Activated CD4-positive, alpha-beta T cell treated with anti-CD3 and anti-CD28 coated beads, Interleukin-2, Interleukin-6, amounts not matched to agents 100 ng/mL and 50 ng/mL, durations not matched to agents 16 hours and 8 hours (primary cell): ENCODE results near the gene RPP30.

Experiments
- DNase-seq: peaks from one replicate; pipeline ENCODE4 v3.0.0-alpha.2; 2020

RPP30 gene

GRCh38 chr10:90872648-90873020, 860 bp downstream of the RPP30 start:
- peak; percentile 81 for DNase-seq

DNA sequence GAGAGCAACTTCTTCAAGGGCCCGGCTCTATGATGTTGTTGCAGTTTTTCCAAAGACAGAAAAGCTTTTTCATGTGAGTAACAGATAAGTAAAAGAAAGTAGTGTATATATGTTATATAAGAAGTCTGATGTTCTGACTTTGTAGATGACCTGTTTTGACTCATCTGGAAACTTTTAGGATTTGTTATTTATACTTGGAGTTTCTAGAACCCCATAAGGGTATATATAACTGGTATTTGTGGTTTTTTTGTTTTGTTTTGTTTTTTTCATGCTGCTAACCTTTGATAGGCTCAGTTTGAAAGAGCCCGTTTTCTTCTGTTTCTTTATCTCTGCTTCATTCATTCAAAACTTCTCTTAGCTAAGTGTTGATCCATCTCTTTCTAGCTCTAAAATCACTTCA, 7.3 kb downstream of the RPP30 start:
- DNase-seq, result no peak

DNA sequence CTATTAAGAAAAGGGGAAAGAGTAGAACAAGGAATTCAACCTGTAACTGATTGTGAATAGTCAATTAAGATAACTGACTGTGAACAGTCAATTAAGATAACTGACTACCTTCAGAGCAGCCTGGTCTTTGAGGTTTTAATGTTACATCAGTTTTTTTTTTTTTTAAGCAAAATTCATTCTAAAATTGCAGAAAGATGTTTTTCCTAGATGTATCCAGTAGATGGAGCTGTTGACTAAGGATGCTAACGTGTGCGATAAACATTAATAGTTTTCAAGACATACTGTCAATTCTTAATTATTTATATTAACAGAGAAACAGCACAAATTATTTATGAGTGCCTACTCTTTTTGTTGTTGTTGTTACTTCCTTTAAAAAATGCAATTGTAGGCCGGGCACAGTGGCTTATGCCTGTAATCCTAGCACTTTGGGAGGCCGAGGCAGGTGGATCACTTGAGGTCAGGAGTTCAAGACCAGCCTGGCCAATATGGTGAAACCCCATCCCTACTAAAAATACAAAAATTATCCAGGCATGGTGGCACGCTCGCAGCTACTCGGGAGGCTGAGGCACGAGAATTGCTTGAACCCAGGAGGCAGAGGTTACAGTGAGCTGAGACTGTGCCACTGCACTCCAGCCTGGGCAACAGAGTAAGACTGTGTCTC, 8.4 kb downstream of the RPP30 start:
- peak; percentile 29 for DNase-seq

DNA sequence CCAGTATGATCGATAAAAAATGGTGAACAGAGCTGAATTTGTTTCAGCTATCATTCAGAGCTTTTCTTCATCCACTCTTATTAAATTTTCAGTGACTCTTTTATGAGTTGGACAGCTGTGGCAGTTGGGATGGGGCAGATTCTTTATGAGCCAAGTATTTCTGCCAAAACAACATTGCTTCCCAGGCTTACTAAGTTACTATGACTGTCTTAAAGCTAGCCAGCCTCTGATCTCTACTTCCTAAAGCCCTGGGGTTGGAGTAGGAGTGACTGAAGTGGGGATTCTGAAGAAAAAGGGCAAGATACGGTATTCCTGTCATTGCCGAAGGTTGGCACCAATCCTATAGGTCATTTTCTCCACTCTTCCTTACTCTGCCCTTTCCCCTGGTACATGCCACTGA, 12.7 kb downstream of the RPP30 start:
- no peak for DNase-seq

DNA sequence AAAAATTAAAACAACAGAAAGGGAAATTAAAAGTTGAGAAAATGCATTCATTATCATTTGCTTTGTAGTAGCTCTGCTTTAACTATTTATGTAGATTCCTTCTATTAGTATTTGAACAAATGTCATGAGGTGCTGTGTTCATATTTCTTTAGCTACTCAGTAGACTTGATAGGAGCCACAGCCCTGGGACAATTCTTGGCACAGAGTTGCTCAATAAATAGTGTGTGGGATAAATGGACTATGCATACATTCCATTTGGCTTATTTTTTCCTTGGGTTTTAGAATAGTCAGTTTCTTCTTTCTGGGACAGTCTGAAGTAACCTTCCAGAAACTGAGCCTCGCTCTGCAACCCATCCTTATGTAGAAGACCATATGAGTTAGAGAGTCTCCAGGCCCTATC, 13.4 kb downstream of the RPP30 start:
- no peak for DNase-seq

DNA sequence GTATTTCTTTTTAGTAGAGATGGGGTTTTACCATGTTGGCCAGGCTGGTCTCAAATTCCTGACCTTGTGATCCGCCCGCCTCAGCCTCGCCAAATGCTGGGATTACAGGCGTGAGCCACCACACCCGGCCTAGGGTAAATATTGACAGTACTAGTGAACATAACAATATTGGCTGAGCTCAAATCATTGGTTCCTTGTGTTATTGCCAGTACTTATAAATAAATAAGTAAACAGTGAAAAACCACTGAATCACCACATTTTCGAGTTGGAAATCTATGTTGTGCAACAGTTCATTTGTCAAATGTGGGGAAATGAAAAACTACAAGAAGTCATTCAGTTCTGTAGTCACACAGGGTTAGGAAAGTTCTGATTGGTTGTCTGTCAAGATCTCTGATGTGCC, 15.8 kb downstream of the RPP30 start:
- DNase-seq, result no peak

- DNase-seq, result no peak
These were observed 16.6 kb downstream of the RPP30 start for GRCh38 chr10:90888387-90888786.

DNA sequence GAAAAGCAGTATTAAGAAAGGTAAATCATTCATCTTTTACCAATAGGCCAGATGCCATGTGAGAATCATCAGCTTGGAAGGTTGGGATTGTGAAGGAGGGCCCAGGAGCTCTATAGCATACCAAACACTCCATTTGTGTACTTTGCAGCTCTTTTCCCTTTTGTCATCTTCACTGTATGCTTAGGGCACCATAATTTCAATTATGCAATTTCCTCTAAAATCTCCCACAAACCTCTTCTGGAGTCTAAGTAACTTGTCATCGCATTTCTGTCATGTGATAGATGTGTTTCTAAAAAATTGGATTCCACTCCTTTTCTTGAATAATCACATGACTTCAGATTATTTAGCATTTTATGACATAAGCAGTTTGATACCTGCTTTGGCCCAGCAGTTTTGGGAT, 17.9 kb downstream of the RPP30 start:
- DNase-seq, result no peak

DNA sequence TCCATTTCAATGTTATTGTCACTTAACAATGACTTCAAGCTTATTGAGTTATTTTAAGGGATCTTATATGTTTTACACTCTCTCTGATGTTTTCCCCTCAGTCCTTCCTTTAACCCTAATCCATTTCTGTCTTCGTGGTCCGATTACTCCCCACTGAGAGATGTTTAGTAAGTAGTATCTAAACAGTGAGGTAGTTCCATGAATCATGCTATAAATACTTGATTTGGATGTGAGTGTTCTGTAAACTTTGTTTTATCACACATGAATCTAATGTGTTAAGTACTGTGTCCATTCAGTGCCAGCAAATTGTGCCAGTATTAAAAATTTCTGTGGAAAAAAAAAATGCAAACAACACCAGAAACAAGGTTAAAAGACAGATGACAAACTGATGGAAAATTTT, 18.6 kb downstream of the RPP30 start:
- DNase-seq, result no peak

DNA sequence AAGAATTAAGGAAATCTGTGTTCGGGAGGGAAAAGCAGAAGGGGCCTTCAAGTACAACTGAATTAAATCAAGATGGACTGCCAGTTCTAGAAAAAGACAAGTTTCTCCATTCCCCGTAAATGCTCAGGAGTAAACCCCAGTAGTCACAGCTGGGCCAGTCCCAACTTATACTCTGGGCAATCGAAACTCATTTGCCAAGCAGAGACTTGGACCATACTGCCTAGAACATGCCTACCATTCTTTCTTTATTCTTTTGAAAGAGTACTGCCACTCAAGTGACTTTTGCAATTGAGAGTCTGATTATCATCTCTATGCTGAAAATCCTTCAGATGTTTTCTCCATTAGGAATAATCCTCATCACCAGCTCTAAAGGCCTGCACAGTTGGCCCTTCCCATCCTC, 21.4 kb downstream of the RPP30 start:
- no peak for DNase-seq

DNA sequence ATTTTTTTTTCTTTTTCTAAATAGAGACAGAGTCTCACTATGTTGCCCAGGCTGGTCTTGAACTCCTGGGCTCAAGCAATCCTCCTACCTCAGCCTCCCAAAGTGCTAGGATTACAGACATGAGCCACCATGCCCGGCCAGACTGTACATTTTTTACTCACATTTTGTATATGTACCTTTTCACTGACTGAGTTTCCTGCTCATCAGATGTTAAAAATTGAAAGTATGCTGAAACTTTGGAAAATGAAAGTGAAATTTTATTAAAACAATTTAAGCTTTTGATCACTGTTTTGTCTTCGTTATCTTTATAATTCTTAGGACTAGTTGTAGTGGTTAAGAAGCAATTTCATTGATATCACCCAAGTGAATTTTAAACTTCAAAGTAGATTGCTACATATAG, 25.1 kb downstream of the RPP30 start:
- peak; percentile 14 for DNase-seq

- peak; percentile 65 for DNase-seq
These were observed 34.2 kb downstream of the RPP30 start for GRCh38 chr10:90905925-90906324.

- peak; percentile 28 for DNase-seq
These were observed 34.8 kb downstream of the RPP30 start for GRCh38 chr10:90906596-90906995.

DNA sequence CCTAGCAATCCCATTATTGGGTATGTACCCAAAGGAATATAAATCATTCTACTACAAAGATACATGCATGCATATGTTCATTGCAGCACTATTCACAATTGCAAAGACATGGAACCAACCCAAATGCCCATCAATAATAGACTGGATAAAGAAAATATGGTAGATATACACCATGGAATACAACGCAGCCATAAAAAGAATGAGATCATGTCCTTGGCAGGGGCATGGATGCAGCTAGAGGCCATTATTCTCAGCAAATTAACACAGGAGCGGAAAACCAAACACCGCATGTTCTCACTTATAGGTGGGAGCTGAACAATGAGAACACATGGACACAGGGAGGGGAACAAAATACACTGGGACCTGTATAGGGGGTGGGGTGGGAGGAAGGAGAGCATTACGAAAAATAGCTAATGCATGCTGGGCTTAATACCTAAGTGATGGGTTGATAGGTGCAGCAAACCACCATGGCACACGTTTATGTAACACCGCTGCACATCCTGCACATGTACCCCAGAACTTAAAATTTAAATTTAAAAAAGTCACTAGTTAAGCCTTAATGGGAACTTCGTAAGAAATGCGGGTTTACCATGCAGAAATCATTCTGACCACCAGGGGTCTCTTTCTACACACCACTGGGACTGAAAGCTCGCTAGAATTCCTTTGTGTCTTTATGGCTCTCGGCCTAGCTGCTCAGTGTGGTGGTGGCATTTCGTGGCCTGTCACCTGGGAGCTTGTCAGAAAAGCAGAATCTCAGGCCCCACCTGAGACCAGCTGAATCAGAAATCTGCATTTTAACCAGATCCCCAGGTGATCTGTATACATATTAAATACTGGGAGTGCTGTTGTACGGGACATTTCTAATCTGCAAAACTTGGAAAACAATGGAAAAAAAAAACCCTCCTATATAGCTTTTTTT, 39.6 kb downstream of the RPP30 start:
- DNase-seq, result peak; percentile 67

DNA sequence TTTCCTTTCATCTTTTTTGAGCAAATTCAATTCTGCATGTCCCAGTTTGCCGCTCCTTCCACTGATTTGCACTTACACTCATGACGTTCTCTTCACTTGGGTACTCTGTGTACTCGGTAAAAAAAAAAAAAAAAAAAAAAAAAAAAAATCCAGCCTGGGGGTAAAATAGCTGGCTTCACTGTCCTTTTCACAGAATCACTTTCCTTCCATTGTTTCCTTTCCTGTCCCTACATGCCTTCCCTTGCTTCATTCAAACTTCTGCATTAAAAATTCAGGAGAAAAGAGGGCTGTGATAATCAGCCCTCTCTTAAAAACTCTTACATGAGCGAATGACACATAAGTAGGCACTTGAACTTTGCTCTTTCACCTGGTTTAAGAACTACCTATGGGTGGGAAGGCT, 40.4 kb downstream of the RPP30 start:
- DNase-seq, result no peak

DNA sequence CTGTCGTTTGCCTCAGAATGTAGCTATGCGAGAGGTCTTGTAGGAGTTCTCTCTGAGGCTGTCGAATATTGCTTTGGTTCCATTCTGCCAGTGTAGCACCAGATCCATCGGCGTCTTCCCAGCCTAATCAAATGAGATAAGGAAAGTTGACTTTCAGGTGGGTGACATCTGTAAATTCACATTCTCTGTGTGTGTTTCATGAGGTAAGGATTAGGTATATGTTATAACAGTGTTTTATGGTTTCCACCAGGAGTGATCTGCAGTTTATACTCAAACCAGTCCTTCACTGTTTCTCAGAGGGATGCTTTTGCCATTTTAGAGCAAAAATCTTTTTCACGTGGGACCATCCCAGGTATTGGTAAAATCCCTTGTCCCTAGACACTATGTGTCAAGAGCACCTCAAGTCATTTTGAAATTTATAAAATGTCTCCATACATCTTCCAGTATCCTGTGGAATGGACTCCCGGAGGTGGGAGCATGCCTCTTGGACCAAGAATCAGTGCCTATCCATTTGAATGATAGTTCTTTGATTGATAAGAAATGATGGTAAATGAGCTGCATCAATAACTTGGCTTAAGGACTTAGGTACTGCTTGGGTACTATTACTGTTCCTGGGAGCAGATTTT, 41.2 kb downstream of the RPP30 start:
- no peak for DNase-seq

GRCh38 chr10:90913774-90914420, 42.1 kb downstream of the RPP30 start:
- DNase-seq, result no peak

DNA sequence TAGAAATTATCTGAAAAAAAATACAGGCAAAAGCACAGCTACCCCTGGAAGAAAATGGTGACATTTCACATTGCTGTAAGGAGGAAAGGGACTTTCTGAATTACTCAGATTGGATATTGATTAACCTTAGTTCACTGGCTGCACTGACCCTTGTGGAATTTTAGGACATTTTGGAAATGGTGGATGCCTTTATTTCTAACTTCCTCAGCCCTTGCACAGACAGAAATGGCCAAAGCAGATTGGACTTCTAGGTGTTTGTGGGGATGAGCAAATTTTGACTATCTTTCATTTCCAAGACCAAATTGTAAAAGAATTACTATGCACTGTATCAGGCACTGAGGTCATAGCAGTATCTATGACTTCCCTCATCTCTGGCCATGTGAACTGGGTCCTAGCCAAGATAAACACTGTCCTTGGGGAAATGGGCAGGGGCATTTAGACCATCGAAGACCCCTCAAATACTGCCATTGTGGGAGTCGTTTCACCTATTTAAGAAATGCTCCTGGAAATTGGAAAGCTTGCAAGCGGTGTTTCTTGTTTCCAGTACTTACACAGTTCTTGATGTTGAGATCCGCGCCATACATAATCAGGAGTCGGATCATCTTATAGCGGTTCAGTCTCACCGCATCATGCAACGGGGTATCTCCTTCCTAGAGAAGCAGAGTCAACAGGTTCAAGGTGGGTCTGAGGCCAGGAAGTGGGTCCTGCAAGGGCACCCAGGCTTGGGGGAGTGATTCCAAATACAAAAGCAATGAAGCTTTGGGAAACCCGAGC, 43.4 kb downstream of the RPP30 start:
- DNase-seq, result no peak

DNA sequence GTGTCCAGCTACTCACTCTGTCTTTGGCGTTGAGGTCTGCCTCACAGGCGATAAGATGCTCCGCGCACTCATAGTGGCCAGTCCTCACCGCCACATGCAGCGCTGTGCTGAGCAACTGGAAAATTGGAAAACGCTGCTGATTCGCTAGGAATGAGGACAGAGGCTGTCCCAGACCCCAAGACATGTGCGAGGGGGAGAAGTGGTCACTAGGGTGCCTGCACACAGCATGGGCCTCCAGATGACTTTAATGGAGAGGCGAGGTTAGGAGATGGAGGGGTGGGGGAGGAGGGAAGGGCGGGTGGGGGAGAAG, 43.9 kb downstream of the RPP30 start:
- DNase-seq, result no peak

- DNase-seq, result no peak
These were observed 44.8 kb downstream of the RPP30 start for GRCh38 chr10:90916392-90917237.

- DNase-seq, result no peak
These were observed 45.6 kb downstream of the RPP30 start for GRCh38 chr10:90917238-90917967.
